Mucosa of descending colon (tissue), 3 donors: ENCODE results near the gene THBS1. TPM values are rescaled to one million over a fixed set of nuclear protein-coding genes. Genes with fewer than 3 reads are reported as not detected.

Source experiments
- ATAC-seq: fragments of 200-7000 bp; cut with Tn5 transposase; one replicate; pipeline ENCODE4 v1.9.1; 2020; ENCODE audit warnings: mild to moderate bottlenecking, moderate library complexity
- DNase-seq, 3 donors: peaks; one replicate each; pipeline ENCODE4 v3.0.0-alpha.2; 2020
- H3K36me3 ChIP-seq: fragments of 200-600 bp; one replicate; pipeline ENCODE4 v1.8.0; 2021; ENCODE audit warnings: low read depth, mild to moderate bottlenecking
- H3K4me1 ChIP-seq: fragments of 200-600 bp; one replicate; pipeline ENCODE4 v1.8.0; 2021; ENCODE audit warnings: low read depth, mild to moderate bottlenecking
- H3K4me3 ChIP-seq: fragments of 200-600 bp; one replicate; pipeline ENCODE4 v1.8.0; 2021; ENCODE audit warnings: mild to moderate bottlenecking
- H3K9me3 ChIP-seq: fragments of 200-600 bp; one replicate; pipeline ENCODE4 v1.8.0; 2021; ENCODE audit warnings: mild to moderate bottlenecking
- CTCF ChIP-seq: fragments of 200-600 bp; IDR thresholded peaks from one replicate; pipeline ENCODE4 v1.8.0; 2022; ENCODE audit warnings: antibody characterized with exemption, mild to moderate bottlenecking
- intact Hi-C, 2 donors: fragments of 100-400 bp; cut with DNase I in 1 of 2; cut with micrococcal nuclease in 1 of 2; formaldehyde crosslinking; loops; one replicate each; pipeline versions ENCODE4 v1.11.0 to v1.11.1; 2022; cut with DNase I, micrococcal nuclease
- total RNA-seq, 3 donors: library from RNA; stranded (reverse); fragmentation: NEBNext Ultra II Directional in 2 of 3; extraction: Animal tissue kit (Norgen Biotek cat#: 25700) in 2 of 3; gene quantifications; one replicate each; pipeline versions ENCODE4 v1.2.1 to v1.2.4, GENCODE V29; 2021 to 2023
- donor health status: DM: no; HTN: no; CAD: no; lungs with moderate emphysema.
- donor health status: DM: no; HTN: no; CAD: no.
- donor health status: DM: no; HTN: yes; CAD: no.

The THBS1 gene
- total RNA-seq, 3 donors from 2014 or later = 209 to 356 (median 288) TPM

DNA sequence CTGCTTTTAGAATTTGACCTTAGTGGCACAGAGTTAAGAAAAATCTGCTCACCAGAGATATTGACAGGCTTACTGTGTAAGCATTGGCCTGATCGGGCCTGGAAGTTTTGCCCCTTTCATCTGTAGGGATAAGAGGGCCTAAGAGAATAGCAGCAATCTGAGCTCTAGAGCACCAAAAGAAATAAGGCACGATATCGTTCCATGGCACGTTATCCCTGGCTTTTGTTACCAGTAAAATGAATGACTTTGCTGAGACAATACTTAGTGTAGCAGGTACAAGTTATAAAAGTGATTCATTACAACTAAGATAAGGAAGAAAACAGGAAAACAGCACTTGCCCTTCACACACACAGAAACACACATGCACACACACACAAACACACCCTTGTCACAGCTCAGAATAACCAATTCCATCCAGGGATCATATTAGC, 5.0 kb downstream of the THBS1 start:
- no peaks in the 10 kb centered on the region for H3K9me3 ChIP-seq
- no peak for TF ChIP-seq CTCF
- DNase-seq (peak in 1 of 3 donors; percentile 48), ATAC-seq (peak; percentile 8)
- no peaks in the 10 kb centered on the region for H3K36me3 ChIP-seq
- intact Hi-C loops = loop anchor here in 1 of 2 donors (10.0 kb wide), 3 partner anchors 169 to 771 kb away; no protein-coding TSS in a partner anchor
- no peak overlapping the region for H3K4me3 ChIP-seq
- H3K4me1 ChIP-seq = peaks cover 22% of the 10 kb centered on the region

DNA sequence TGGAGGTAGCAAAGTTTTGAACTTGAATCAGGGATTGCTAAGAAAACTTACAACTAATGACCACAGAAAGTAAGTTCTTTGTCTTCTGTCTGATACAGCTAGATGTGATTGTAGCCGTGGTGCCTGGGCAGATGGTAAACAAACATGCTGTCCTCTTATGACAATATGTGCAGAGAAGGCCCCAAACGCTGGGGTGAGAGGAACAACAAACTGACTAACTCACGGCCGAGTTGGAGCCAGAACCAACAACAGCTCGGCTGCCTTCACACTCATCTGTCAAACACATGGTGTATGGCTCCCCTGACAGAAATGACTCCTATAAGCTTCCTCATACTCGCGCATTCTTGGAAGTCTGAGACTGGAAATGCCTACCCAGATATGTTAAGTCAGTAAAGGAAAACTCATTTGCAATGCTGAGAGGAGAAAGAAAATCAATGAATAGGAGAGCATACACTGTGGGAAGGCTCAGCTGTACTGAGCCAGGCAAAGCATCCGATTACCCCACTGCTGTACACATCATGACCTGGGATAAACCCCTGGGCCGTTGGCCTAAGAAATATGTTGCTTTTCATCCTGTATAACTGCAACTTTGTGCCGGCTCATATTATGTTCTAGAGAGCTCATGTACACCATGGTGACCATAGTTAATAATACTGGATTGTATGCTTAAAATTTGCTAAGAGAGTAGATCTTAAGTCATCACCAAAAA, 5.7 kb downstream of the THBS1 start:
- intact Hi-C loops = loop anchor here in 1 of 2 donors (10.0 kb wide), 3 partner anchors 168 to 772 kb away; no protein-coding TSS in a partner anchor
- DNase-seq = no peak
- no peaks in the 10 kb centered on the region for H3K36me3 ChIP-seq

GRCh38 chr15:39587096-39587721, 6.3 kb downstream of the THBS1 start:
- no peak overlapping the region for H3K4me3 ChIP-seq
- peaks cover 4% of the 10 kb centered on the region for H3K36me3 ChIP-seq
- DNase-seq (peak in 1 of 3 donors; percentile 48), ATAC-seq (no peak)
- intact Hi-C loops = loop anchor here in 1 of 2 donors (10.0 kb wide), 3 partner anchors 168 to 772 kb away; no protein-coding TSS in a partner anchor
- peaks cover 22% of the 10 kb centered on the region for H3K4me1 ChIP-seq
- no peaks in the 10 kb centered on the region for H3K9me3 ChIP-seq
- TF ChIP-seq CTCF = no peak

More for the DNA sequence above, 5.7 kb downstream of the THBS1 start:
- peaks cover 22% of the 10 kb centered on the region for H3K4me1 ChIP-seq
- no peaks in the 10 kb centered on the region for H3K9me3 ChIP-seq
- no peak overlapping the region for H3K4me3 ChIP-seq
- no peak for ATAC-seq
- no peak for TF ChIP-seq CTCF

DNA sequence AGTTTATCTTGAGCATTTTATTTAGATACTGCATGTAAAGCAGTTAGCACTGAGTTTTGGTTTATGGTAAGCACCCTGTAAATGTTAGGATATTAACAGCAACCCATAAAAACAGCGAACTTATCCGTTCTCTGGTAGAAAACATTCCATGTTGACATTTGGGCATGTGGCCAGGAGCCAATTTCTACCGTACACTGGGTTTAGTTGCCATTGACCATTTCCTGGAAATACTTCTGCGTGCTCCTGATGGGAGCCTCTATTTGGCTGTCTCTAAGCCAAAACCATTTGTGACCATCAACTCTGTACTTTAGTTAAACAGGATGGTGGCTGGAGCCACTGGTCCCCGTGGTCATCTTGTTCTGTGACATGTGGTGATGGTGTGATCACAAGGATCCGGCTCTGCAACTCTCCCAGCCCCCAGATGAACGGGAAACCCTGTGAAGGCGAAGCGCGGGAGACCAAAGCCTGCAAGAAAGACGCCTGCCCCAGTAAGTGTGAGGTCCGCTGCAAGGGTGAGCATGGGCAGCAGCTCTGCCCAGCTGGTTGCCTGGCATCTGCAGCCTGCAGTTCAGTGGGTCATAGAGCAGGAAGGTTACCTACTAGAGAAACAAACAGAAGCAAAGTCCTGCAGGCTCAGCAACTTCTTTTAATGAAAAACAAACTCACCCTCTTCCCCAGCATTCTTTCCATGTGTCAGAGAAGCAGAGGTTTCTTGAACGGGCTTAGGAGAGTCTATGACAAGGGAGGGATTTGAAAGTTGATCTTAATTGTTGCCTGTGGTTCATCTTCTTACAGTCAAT, 7.1 kb downstream of the THBS1 start:
- Histone ChIP-seq H3K36me3 (peaks cover 5% of the 10 kb centered on the region), H3K9me3 (no peaks in the 10 kb centered on the region), H3K4me3 (no peak overlapping the region), H3K4me1 (peaks cover 22% of the 10 kb centered on the region)
- ATAC-seq (peak; percentile 1), DNase-seq (peak in 1 of 3 donors; percentile 59)
- intact Hi-C loops = loop anchor here in 1 of 2 donors (10.0 kb wide), 3 partner anchors 167 to 773 kb away; no protein-coding TSS in a partner anchor
- no peak for TF ChIP-seq CTCF

DNA sequence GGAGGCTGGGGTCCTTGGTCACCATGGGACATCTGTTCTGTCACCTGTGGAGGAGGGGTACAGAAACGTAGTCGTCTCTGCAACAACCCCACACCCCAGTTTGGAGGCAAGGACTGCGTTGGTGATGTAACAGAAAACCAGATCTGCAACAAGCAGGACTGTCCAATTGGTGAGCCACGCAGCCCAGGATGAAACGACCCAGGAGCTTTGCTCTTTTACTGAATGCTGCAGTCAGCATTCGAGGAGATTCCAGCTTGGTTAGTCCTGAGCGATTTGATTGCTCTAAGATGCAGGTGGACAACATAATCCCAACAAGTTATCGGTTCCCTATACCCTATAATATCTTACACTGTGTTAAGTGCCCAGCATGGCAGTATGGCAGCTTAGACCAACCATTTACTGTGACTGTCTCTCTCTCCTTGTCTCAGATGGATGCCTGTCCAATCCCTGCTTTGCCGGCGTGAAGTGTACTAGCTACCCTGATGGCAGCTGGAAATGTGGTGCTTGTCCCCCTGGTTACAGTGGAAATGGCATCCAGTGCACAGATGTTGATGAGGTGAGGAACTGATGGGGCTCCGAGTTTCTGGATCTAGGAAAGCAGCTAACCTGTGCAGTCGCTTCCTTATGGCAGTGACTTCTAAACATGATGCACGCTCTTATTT, 7.8 kb downstream of the THBS1 start:
- DNase-seq = no peak
- ATAC-seq = no peak
- H3K9me3 ChIP-seq = no peaks in the 10 kb centered on the region
- no peak overlapping the region for H3K4me3 ChIP-seq
- intact Hi-C loops = loop anchor here in 1 of 2 donors (10.0 kb wide), 3 partner anchors 166 to 774 kb away; no protein-coding TSS in a partner anchor
- H3K36me3 ChIP-seq = peaks cover 5% of the 10 kb centered on the region
- no peak for TF ChIP-seq CTCF
- peaks cover 21% of the 10 kb centered on the region for H3K4me1 ChIP-seq
